TTC549 (cell line): ENCODE results near the gene SPATS2.

Experiments
- FAIRE-seq: peaks from 2 replicates; lab custom pipeline; 2012; peaks lifted over from hg19 to GRCh38; lab: Jason Lieb, UNC

Gene SPATS2

GRCh38 chr12:49335955-49336644, 31.2 kb upstream of the SPATS2 start:
- no peak for FAIRE-seq

GRCh38 chr12:49336645-49337584, 30.3 kb upstream of the SPATS2 start, which contains the start of gene C1QL4:
Gene C1QL4 (minus strand): TSS chr12:49337188. CDS start chr12:49336477, 711 bp downstream.
- FAIRE-seq = no peak

GRCh38 chr12:49338830-49339463, 28.3 kb upstream of the SPATS2 start:
- FAIRE-seq = no peak

GRCh38 chr12:49339464-49339861, 27.8 kb upstream of the SPATS2 start:
- no peak for FAIRE-seq

GRCh38 chr12:49340095-49340870, 27.0 kb upstream of the SPATS2 start:
- FAIRE-seq = no peak

- FAIRE-seq = no peak
Observed at GRCh38 chr12:49340971-49341776, 26.1 kb upstream of the SPATS2 start.

GRCh38 chr12:49341777-49342065, 25.5 kb upstream of the SPATS2 start:
- no peak for FAIRE-seq

GRCh38 chr12:49342066-49342913, 25.0 kb upstream of the SPATS2 start:
- FAIRE-seq = peak; percentile 83

- FAIRE-seq = no peak
Observed at GRCh38 chr12:49342914-49343731, 24.1 kb upstream of the SPATS2 start.

- FAIRE-seq = no peak
Observed at GRCh38 chr12:49344486-49345050, 22.7 kb upstream of the SPATS2 start.

- no peak for FAIRE-seq
Observed at GRCh38 chr12:49345051-49345824, 22.0 kb upstream of the SPATS2 start.

GRCh38 chr12:49345825-49346658, 21.2 kb upstream of the SPATS2 start:
- FAIRE-seq = no peak

- no peak for FAIRE-seq
Observed at GRCh38 chr12:49346659-49347310, 20.5 kb upstream of the SPATS2 start, which contains the start of gene DNAJC22. Gene DNAJC22 (plus strand): TSS chr12:49346888. CDS start chr12:49348873, 1,985 bp downstream.

- no peak for FAIRE-seq
Observed at GRCh38 chr12:49347311-49348193, 19.7 kb upstream of the SPATS2 start.

- FAIRE-seq = no peak
Observed at GRCh38 chr12:49348781-49349180, 18.5 kb upstream of the SPATS2 start.

GRCh38 chr12:49349266-49349665, 18.0 kb upstream of the SPATS2 start:
- no peak for FAIRE-seq
